Stimulated activated CD8-positive, alpha-beta memory T cell treated with anti-CD3 and anti-CD28 coated beads, Interleukin-7, amount 100 ng/mL, for 48 hours (primary cell): Measurements from ENCODE around the gene KMT5C.

Source experiments
- DNase-seq, 2 donors: peaks; one replicate each; pipeline ENCODE4 v3.0.0-alpha.2; 2020; ENCODE audit warnings: low read depth in 1 of 2; ENCODE audit errors: extremely low read depth in 1 of 2

The KMT5C gene

DNA sequence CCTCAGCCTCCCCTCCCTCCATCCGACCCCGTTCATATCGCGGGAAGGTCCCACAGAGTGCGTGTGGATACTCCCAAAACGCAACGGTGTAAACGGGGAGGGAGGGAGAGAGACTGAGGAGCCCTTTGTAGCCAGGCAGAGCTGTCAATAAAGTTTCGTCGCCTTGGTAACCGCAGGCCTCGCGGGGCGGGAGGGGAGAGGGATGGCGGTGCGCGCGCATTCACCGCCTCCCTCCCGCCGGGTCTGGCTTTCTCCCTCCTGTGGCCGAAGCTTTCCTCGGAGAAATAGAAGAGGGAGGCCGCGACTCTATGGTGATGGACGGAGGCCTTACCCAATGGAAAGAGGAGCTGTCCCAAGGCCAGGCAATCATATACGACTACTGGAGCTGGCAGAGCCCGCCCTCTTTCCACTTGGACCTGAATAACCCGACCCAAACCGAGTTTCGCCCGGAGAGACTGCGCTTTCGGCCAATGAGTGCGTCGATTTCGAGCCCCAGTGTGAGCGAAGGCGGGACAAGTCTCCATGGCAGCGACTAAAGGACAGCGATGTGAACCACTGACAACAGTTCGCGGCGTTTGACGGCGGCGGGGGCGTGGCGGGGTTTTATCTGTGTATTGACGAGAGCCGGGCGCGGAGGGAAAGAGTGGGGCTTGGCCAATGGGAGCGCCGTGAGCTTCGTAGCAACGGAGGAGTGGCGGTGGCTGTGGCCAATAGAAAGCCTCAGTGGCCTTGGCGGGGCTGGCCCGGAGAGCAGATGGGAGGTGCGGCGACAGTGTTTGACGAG, at the start of gene KMT5C:
KMT5C (plus strand) TSS at position 772 of the 784 bp plus-strand sequence. CDS start 2,061 bp downstream, outside the sequence.
- DNase-seq = peak; percentile 100

- DNase-seq = no peak
Measured at GRCh38 chr19:55297267-55297666, 42.4 kb upstream of the KMT5C start.

- no peak for DNase-seq
Measured at GRCh38 chr19:55299991-55300390, 39.7 kb upstream of the KMT5C start.

GRCh38 chr19:55300886-55301458, 38.7 kb upstream of the KMT5C start:
- no peak for DNase-seq

- peak; percentile 84 to 90 for DNase-seq
Measured at GRCh38 chr19:55301459-55302317, 38.0 kb upstream of the KMT5C start.

DNA sequence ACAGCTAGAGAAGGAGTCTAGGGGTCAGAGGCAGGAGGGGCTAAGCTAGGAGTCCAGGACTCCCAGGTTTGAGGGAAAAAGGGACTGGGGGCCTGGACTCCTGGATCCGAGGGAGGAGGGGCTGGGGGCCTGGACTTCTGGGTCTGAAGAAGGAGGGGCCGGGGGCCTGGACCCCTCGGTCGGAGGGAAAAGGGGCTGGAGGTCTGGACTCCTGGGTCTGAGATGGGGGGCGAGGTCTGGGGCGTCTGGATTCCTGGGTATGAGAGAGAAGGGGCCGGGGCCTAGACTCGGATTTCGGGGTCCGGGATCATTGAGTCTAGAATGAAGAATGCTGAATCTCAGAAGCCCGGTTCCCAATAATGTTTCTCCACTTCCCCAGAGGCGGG, 37.4 kb upstream of the KMT5C start:
- no peak for DNase-seq

DNA sequence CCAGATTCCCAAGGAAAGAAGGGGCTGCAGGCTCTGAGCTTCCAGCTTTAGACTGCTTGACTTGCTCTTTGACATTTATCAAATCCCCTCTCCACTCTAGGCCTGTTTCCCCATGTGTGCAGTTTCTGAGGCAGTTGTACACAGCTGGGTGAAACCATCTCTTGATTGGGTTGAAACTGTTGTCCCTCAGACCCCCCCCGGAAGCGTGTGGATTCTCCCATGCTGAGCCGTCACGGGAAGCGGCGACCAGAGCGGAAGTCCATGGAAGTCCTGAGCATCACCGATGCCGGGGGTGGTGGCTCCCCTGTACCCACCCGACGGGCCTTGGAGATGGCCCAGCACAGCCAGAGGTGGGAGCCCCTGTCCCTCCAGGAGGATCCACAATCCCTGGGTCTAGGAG, 36.2 kb upstream of the KMT5C start:
- no peak for DNase-seq

DNA sequence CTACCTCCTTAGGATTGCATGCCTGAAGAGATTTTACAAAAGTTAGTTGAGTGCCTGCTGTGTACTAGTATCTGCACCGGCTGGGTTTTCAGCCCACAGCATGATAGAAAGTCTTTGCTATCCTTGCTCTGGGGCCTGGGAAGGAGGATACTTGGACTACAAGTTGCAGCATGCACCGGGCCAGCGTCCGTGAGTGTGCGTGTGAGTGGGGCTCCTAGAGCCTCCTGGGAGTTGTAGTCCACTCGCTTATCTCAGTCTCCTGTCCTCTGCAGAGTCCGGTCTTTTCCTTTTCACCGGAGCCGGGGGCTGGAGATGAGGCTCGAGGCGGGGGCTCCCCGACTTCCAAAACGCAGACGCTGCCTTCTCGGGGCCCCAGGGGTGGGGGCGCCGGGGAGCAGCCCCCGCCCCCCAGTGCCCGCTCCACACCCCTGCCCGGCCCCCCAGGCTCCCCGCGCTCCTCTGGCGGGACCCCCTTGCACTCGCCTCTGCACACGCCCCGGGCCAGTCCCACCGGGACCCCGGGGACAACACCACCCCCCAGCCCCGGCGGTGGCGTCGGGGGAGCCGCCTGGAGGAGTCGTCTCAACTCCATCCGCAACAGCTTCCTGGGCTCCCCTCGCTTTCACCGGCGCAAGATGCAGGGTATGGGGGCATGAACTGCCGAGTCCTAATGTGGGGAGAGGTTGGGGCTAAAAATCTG, 35.2 kb upstream of the KMT5C start:
- DNase-seq = peak in 1 of 2 donors; percentile 20

DNA sequence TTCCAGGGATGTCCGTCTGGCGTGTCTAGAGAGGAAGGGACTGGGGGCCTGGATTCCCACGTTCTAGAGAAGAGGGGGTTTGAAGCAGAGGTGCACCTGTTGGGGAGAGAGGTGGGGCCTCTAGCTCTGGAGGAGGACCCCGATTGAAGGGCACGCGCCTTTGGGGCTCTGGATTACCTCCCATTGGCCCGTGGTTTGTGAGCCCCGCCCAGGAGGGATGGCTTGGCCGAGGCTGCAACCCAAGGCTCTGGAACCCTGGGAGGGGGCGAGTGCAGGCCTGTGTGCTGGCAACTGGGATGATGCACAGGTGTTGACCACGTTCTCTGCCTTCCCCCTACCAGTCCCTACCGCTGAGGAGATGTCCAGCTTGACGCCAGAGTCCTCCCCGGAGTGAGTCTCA, 34.7 kb upstream of the KMT5C start:
- no peak for DNase-seq

DNA sequence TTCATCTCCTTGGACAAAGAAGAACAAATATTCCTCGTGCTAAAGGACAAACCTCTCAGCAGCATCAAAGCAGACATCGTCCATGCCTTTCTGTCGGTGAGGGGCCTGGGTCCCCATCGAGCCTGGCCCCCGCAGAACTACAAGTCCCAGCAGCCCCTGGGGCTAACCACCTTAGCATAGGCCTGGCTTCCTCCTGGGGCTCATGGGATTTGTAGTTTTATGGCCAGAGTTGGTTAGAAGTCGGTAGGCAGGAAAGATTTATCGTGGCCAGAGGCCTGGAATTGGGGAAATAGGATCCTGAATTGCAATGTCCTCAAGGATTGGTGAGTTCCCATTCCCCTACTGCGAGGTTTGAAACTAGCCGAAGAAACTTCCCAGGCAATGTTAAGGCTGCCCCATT, 34.2 kb upstream of the KMT5C start:
- peak in 1 of 2 donors; percentile 28 for DNase-seq

DNA sequence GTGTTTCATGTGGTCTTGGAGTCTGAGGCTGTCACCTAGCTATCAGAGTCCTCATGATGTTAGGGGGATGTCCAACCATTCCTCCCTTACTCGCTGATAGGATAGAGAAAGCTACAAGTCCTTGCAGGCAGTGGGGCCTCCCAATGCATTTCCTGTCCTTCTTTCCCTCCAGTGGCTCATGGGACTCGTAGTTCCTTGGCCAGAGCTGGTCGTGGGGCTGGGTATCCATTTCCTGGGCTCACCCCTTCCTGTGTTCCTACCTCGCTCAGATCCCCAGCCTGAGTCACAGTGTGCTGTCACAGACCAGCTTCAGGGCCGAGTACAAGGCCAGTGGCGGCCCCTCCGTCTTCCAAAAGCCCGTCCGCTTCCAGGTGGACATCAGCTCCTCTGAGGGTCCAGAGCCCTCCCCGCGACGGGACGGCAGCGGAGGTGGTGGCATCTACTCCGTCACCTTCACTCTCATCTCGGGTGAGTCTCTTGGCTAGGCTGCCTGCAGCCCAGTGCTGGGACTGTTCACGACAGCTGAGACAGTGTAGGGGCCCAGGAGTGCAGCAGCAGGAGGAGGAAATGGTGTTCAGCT, 33.6 kb upstream of the KMT5C start:
- DNase-seq = no peak

DNA sequence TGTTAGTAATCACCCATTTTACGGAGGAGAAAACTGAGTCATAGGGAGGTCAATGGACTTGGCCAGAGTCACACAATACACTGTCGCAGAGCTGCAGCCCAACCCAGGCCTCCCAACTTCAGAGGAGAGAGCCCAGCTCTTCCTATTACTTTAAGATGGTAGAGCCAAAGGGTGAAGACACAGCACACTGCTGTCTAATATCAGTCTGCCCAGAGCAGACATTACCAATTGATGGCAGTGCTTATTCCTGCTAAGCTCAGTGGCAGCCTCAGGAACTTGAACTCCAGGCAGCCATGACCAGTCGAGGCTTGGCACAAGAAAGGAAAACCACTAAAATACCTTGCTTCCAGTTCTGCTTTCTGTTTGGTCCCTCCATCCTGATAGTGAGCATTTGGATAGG, 33.0 kb upstream of the KMT5C start:
- no peak for DNase-seq

DNA sequence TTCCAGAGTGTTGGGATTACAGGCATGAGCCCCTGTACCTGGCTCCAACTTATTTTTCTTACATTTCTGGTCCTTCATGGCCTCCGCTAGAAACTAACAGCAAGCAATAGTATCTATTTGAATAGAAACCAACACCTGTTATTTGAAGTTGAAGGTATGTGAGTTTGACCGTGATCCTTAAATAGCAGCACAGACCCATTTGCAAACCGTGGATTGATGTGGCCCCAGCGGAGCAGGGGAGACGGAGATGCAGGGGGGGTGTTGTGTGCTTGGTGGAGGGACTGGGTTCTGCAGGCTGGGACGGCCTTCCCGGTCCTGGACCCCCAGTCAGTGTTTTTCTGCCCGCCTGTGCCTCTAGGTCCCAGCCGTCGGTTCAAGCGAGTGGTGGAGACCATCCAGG, 31.4 kb upstream of the KMT5C start:
- no peak for DNase-seq

DNA sequence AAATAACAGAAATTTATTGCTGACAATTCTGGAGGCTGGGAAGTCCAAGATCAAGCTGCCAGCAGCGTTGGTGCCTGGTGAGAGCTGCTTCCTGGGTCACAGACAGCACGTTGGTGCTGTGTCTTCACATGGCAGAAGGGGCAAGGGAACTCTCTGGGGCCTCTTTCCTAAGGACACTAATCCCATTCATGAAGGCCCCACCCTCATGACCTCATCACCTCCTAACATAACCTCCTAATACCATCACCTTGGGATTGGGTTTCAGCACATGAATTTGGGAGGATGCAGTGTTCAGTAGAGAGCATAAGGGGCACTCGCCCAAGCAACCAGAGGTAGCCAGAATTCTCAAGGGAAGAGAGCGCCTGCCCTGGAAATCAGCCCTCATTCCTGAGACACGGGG, 30.2 kb upstream of the KMT5C start:
- no peak for DNase-seq

GRCh38 chr19:55310498-55310897, 29.2 kb upstream of the KMT5C start:
- no peak for DNase-seq

- DNase-seq = no peak
Measured at GRCh38 chr19:55311397-55311796, 28.3 kb upstream of the KMT5C start.

DNA sequence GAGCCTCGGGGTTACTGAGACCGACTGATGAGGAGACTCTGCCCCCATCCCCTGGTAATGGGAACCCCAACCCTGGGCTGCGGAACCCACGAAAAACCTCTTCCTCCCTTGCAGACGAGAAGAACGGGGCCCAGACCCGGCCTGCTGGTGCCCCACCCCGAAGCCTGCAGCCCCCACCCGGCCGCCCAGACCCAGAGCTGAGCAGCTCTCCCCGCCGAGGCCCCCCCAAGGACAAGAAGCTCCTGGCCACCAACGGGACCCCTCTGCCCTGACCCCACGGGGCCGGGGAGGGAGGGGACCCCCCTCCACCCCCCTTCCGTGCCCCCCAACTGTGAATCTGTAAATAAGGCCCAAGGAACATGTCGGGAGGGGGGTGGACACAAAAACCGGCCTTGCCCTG, 27.9 kb upstream of the KMT5C start:
- no peak for DNase-seq

- DNase-seq = no peak
Measured at GRCh38 chr19:55312621-55313512, 26.8 kb upstream of the KMT5C start.

DNA sequence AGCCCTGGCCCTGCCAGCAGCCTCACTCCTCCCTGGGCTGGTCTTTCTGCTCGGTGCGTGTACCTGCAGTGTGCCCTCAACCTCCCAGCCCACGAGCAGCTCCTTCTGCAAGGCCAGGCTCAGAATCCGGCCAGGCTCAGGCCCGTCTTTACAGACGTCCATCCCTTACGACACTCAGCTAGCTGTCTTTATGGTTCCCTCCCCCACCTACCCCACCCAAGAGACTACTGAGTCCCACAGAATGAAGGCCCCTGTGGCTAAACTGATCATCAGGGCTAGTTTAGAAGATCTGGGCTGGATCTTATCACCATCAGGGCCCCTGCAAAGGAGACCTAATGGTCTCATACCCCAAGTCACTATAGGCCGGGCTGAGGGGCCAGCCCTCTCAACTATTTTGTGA, 25.3 kb upstream of the KMT5C start:
- no peak for DNase-seq
